GM18526 (cell line): ENCODE measurements around the gene CDH6.

Experiments used
- POLR2A ChIP-seq: IDR thresholded peaks from 3 replicates; pipeline ENCODE4 v1.6.1; 2011; ENCODE audit not compliant: insufficient read length; ENCODE audit errors: extremely low read depth

The CDH6 gene

DNA sequence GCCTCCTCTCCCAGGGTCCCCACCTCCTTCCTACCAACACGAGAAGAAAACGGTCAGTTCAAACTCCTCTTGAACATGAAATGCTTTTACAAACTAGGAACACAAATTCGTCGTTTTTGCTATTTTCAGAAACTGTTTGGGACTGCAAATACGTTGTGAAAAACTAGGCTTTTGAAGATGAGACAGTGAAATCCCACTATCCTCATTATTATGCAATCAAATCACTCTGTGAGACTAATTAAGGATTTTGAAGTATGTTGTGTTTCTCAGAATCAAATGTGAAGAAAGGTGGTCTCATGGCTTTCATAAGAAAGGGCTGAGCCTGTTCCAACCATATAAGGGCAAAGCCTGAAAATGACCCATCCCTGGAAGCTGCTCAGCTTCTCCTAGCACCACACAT is 33.2 kb downstream of the CDH6 start:
- no peak for TF ChIP-seq POLR2A

GRCh38 chr5:31229266-31229665 is 35.8 kb downstream of the CDH6 start:
- TF ChIP-seq POLR2A, result no peak

DNA sequence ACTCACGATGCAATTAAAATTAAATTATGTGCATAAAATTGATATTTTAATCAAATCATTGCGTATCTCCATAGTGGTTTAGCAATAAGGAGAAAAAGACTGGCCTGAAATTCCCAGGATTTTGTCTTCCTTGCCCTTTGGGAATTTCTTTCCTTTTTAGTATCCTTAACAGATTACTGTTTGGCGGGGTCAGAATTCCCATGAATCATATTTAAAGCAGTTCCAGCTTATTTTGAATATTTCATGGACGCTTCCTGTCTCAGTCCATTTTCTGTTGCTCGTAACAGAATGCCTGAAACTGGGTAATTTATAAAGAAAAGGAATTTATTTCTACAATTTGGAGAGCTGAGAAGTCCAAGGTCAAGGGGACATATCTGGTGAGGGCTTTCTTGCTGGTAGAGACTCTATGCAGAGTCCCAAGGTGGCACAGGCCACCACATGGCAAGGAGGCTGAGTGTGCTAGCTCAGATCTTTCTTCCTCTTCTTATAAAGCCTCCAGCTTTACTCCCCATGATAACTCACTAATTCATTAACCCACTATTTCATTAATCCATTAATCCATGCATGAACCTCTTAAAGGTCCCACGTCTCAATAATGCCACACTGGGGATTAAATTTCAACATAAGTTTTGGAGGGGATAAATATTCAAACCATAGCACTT is 37.8 kb downstream of the CDH6 start:
- no peak for TF ChIP-seq POLR2A

DNA sequence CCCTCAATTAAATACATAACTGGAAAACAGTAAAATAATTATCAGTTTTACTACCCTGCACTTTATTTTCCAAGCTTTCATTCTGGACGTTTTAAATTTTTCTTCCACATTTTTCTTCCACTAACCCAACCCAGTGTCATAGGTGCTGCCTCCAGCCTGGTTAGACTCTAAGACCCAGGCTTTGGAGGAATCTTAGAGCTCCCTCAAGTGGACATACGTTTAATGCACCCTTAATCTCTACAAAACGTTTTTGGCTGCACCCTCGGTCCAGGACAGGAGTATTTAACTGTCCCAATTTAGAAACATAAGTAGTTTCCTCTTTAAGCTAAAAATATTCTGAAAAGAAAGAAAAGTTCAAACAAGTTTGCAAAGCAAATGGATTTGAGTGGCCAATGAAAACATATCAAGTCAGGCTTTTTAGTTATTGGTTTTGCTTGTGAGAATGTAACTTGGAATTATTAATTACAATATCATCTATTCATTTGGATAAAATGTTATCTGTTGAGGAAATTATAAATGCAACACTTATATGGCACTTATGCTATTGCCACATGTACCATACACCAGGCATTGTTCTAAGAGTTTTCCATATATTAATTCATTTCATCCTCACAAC is 38.9 kb downstream of the CDH6 start:
- TF ChIP-seq POLR2A, result no peak

DNA sequence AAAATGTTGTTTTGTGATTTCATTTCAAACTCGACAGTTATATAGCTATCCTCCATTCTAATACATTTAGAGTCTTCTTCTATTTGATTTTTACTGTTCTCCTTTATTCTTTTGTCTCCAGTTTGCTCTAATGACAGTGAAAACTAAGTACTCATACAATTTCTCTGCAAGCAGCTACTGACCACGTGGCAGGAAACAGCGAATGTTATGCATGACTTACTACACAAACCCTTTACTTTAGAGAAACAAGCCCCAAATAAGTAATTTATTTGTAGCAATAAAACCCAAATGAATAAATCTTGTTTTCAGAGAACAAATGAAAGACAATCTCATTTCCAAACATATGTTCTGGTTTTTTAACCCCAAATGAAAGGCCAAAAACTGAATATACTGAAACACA is 41.9 kb downstream of the CDH6 start:
- TF ChIP-seq POLR2A, result no peak

DNA sequence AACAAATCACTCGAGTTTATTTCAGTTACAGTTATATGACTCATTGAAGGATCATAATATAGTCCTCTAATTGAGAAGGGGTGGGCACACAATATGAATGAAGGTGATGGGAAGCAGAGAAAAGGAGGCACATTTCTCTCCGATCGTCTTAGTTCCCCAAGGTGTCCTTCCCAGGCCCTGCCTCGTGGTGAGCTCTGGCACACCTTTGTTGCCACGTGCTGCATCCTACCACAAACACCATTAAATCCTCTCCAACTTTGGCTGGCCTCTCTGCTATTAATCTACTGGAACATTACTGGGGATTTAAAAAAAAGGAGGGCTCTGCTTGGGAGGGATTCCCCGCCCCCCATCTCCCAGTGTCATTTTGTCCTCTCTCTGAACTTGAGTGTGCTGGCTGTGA is 42.9 kb downstream of the CDH6 start:
- TF ChIP-seq POLR2A, result no peak

DNA sequence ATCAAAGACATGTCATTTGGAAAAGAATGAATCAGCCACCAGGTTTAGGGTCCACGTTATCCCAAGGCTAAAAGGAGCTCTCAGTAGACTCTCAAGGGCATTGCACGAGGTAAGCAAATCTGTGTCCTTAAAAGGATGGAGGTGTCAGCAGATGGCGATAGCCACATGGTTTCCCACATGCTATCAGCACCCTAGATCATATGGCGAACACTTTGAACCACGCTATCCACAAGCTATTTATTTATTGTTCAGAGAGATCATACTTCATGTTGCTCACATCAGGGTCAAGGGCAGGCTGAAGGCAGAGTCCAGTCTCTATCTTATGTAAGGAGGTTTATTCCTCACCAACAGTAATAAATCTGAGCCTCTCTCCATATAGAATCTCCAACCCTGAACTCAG is 43.7 kb downstream of the CDH6 start:
- TF ChIP-seq POLR2A, result no peak

GRCh38 chr5:31238497-31238896 is 45.0 kb downstream of the CDH6 start:
- TF ChIP-seq POLR2A, result no peak

DNA sequence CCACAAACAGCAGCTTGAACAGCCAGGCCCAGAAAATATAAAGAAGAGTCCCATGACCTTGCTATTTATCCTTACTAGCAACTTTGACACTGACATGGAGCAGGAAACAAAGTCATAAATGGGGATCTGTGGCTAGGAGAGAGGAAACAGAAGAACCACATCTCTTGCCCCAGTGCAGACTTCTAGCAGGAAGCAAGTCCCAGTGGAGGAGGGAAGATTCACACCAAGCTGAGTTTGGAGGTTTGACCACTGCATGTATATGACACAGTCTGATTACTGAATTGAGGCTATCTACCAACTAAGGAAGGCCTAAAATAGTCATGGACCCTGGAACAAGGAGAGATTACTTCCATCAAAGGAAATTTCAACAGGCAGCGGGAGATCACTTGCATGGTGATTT is 51.4 kb downstream of the CDH6 start:
- TF ChIP-seq POLR2A, result no peak

GRCh38 chr5:31247381-31247780 is 53.9 kb downstream of the CDH6 start:
- TF ChIP-seq POLR2A, result no peak

DNA sequence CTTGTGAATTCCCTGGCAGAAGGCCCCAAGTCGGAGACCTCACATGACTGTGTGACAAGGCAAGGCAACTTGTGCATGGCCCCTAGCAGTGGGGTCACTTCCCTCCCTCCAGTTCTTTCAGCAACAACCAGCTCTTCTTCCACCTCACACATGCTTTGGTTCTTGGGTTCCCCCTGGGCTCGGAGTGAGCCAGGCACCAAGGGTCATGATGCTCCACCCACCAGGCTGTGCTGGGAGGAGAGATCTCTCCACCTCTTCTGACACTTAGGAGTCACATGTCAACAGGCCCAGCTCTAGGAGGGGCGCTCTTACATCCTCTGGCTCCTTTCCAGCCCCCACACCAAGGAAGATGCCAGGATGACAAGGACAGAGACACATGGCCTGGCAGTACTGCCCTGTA is 56.7 kb downstream of the CDH6 start:
- no peak for TF ChIP-seq POLR2A

DNA sequence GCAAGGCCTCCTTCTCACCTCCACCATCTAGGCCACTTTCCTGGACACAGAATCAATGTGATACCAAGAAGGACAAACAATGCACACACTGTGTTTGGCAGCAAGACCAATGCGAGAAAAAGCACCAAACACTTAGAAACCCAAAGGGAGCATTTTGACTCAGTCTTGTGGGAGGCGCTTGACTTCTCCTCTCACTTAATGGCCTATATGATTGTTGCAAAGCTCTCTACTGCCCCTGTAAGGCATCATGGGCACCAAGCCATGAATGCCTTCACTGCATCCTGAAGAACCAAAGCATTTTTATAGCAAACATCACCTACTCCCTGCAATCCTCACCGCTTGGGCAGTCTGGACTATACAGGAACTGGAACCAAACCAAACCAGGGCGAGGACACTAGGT is 57.5 kb downstream of the CDH6 start:
- no peak for TF ChIP-seq POLR2A

DNA sequence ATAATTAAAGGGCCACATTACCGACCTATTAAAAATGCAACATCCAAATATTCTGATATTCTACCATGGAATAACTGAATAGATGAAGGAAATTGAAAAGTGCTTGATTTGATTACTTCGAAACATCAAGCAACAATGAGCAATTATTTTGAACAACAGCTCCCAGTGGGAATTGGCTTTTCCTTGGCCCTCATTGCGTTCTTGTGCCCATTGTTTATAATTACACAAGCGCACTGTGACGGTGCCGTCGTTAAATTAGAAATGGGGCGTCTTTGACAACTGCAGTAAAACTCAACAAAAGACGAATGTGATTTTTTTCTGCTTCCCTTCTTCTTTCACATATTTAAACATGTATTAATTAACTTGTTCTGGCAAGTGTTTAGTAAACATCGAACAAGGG is 61.6 kb downstream of the CDH6 start:
- TF ChIP-seq POLR2A, result no peak

GRCh38 chr5:31268256-31268655 is 74.8 kb downstream of the CDH6 start:
- no peak for TF ChIP-seq POLR2A

DNA sequence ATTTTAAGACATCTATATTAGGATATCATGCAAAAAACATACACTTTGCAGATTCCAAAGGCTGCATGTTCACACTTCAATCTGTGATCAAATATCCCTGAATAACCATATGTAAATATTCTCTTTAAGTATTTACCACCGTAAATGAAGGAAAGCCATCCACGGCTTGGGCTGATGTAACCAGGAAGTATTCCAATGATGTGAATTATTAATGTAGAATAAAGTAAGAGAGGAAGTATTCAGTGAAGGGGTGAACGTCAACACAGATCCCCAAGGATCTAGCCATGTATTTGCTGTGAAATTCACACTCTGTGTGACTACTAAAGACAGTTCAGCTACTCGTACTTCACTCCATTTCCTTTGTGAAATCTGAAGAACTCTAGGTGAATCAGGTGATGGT is 75.2 kb downstream of the CDH6 start:
- no peak for TF ChIP-seq POLR2A

- no peak for TF ChIP-seq POLR2A
Measured at GRCh38 chr5:31269259-31269658, 75.8 kb downstream of the CDH6 start.

- no peak for TF ChIP-seq POLR2A
Measured at GRCh38 chr5:31270396-31270795, 76.9 kb downstream of the CDH6 start.
